ENCODE measurements around the gene PSME2.

DNA sequence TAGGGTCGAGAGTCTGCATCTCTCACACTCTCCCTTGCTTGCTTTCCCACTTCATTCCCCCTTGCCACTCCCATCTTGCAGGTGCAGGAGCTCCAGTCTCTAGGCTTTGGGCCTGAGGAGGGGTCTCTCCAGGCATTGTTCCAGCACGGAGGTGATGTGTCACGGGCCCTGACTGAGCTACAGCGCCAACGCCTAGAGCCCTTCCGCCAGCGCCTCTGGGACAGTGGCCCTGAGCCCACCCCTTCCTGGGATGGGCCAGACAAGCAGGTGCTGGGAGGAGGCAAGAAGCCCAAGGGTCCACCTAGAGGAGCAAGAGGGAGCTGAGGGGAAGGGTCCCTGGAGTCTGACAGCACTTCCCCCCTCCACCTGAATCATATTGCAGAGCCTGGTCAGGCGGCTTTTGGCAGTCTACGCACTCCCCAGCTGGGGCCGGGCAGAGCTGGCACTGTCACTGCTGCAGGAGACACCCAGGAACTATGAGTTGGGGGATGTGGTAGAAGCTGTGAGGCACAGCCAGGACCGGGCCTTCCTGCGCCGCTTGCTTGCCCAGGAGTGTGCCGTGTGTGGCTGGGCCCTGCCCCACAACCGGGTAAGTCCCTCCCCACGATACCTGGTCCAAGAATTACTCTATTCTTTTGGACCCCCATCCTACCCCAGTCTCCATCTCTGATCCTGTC, 5.1 kb upstream of the PSME2 start:
- TF ChIP-seq, protein P1, sequence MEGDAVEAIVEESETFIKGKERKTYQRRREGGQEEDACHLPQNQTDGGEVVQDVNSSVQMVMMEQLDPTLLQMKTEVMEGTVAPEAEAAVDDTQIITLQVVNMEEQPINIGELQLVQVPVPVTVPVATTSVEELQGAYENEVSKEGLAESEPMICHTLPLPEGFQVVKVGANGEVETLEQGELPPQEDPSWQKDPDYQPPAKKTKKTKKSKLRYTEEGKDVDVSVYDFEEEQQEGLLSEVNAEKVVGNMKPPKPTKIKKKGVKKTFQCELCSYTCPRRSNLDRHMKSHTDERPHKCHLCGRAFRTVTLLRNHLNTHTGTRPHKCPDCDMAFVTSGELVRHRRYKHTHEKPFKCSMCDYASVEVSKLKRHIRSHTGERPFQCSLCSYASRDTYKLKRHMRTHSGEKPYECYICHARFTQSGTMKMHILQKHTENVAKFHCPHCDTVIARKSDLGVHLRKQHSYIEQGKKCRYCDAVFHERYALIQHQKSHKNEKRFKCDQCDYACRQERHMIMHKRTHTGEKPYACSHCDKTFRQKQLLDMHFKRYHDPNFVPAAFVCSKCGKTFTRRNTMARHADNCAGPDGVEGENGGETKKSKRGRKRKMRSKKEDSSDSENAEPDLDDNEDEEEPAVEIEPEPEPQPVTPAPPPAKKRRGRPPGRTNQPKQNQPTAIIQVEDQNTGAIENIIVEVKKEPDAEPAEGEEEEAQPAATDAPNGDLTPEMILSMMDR (IDR thresholded peaks at IDR 0.05): no peak
- TF ChIP-seq ZFX (IDR thresholded peaks at IDR 0.05; ENCODE audit: borderline replicate concordance): no peak

Measured in 22Rv1 (cell line).